Measurements from ENCODE around the gene ZYG11A. TPM values are rescaled to one million over a fixed set of nuclear protein-coding genes. Genes with fewer than 3 reads are reported as not detected.
"Not testable (repeated sequence)": the region's sequence is repeated elsewhere in the genome, so short reads cannot be mapped to it uniquely, and the experiment has no call there.

ZYG11A gene
- total RNA-seq, 1 donor from 2014 or later = 0.30 TPM

- no peak overlapping the region for H2AFZ ChIP-seq (ENCODE audit: low read depth, low read length)
- DNase-seq (ENCODE audit: low read depth) = no peak
- no peak overlapping the region for H3K4me2 ChIP-seq (ENCODE audit: low read length)
- Mint-ChIP-seq H3K4me1 (ENCODE audit: low read depth, unreplicated experiment) (no peaks in the 10 kb centered on the region), H3K9me3 (ENCODE audit: unreplicated experiment) (no peaks in the 10 kb centered on the region), H3K36me3 (ENCODE audit: low read depth, unreplicated experiment) (peaks cover 1% of the 10 kb centered on the region), H3K27ac (ENCODE audit: unreplicated experiment) (no peak overlapping the region), H3K27me3 (ENCODE audit: low read depth, unreplicated experiment) (peaks cover 4% of the 10 kb centered on the region), H3K4me3 (ENCODE audit: unreplicated experiment) (no peak overlapping the region)
- H3K27ac ChIP-seq (ENCODE audit: low read depth, low read length) = no peak overlapping the region
- H3K9ac ChIP-seq (ENCODE audit: low read length) = no peak overlapping the region
- no peak overlapping the region for H3K4me3 ChIP-seq (ENCODE audit: insufficient read depth, low read depth, low read length)
- no peaks in the 10 kb centered on the region for H3K27me3 ChIP-seq (ENCODE audit: insufficient read depth, low read length)
- no peaks in the 10 kb centered on the region for H4K20me1 ChIP-seq (ENCODE audit: insufficient read depth, low read length)
- H3K36me3 ChIP-seq (ENCODE audit: insufficient read depth, low read length) = no peaks in the 10 kb centered on the region
- TF ChIP-seq EZH2 (IDR thresholded peaks at IDR 0.05; ENCODE audit: insufficient read depth, low read length) = no peak
- TF ChIP-seq, protein P1, sequence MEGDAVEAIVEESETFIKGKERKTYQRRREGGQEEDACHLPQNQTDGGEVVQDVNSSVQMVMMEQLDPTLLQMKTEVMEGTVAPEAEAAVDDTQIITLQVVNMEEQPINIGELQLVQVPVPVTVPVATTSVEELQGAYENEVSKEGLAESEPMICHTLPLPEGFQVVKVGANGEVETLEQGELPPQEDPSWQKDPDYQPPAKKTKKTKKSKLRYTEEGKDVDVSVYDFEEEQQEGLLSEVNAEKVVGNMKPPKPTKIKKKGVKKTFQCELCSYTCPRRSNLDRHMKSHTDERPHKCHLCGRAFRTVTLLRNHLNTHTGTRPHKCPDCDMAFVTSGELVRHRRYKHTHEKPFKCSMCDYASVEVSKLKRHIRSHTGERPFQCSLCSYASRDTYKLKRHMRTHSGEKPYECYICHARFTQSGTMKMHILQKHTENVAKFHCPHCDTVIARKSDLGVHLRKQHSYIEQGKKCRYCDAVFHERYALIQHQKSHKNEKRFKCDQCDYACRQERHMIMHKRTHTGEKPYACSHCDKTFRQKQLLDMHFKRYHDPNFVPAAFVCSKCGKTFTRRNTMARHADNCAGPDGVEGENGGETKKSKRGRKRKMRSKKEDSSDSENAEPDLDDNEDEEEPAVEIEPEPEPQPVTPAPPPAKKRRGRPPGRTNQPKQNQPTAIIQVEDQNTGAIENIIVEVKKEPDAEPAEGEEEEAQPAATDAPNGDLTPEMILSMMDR (IDR thresholded peaks at IDR 0.05; ENCODE audit: insufficient read depth, low read depth, low read length) = no peak
- no peaks in the 10 kb centered on the region for H3K4me1 ChIP-seq (ENCODE audit: insufficient read depth, low read length)
- H3K9me3 ChIP-seq (ENCODE audit: insufficient read depth, low read depth, low read length) = no peaks in the 10 kb centered on the region
- H3K79me2 ChIP-seq (ENCODE audit: insufficient read depth, low read length) = no peaks in the 10 kb centered on the region
- no peak for FAIRE-seq
Observed at GRCh38 chr1:52834798-52835197, 7.8 kb upstream of the ZYG11A start.

DNA sequence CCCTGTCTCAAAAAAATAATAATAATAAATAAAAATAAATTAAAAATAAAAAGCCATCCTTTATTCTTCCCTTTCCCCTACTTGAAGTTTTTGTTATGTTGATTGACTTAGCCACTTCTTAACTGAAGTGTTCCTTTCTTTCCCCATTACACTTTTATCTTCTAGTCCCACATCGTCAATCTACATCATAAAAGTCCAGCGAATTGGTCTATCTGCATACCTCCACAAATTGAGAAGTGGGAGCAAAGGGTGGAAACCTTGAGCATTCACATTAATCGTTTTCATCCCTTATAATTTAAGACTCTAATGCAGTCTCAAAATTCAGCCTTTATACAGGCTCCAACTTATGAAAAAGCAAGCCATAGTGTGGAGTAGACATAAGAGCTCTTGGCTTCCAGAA lies 6.5 kb upstream of the ZYG11A start:
- H2AFZ ChIP-seq (ENCODE audit: low read depth, low read length) = no peak overlapping the region
- no peaks in the 10 kb centered on the region for H3K79me2 ChIP-seq (ENCODE audit: insufficient read depth, low read length)
- no peak for FAIRE-seq
- H3K4me3 ChIP-seq (ENCODE audit: insufficient read depth, low read depth, low read length) = no peak overlapping the region
- no peak for TF ChIP-seq EZH2 (IDR thresholded peaks at IDR 0.05; ENCODE audit: insufficient read depth, low read length)
- TF ChIP-seq, protein P1 (IDR thresholded peaks at IDR 0.05; ENCODE audit: insufficient read depth, low read depth, low read length) = no peak
- H3K4me3 Mint-ChIP-seq (ENCODE audit: unreplicated experiment) = no peak overlapping the region
- H3K27me3 Mint-ChIP-seq (ENCODE audit: low read depth, unreplicated experiment) = peaks cover 5% of the 10 kb centered on the region
- H3K9me3 ChIP-seq (ENCODE audit: insufficient read depth, low read depth, low read length) = no peaks in the 10 kb centered on the region
- H3K36me3 Mint-ChIP-seq (ENCODE audit: low read depth, unreplicated experiment) = peaks cover 1% of the 10 kb centered on the region
- no peak overlapping the region for H3K27ac Mint-ChIP-seq (ENCODE audit: unreplicated experiment)
- H3K4me1 Mint-ChIP-seq (ENCODE audit: low read depth, unreplicated experiment) = no peaks in the 10 kb centered on the region
- no peaks in the 10 kb centered on the region for H3K27me3 ChIP-seq (ENCODE audit: insufficient read depth, low read length)
- H3K9ac ChIP-seq (ENCODE audit: low read length) = no peak overlapping the region
- H3K36me3 ChIP-seq (ENCODE audit: insufficient read depth, low read length) = no peaks in the 10 kb centered on the region
- no peaks in the 10 kb centered on the region for H4K20me1 ChIP-seq (ENCODE audit: insufficient read depth, low read length)
- H3K27ac ChIP-seq (ENCODE audit: low read depth, low read length) = no peak overlapping the region
- no peaks in the 10 kb centered on the region for H3K9me3 Mint-ChIP-seq (ENCODE audit: unreplicated experiment)
- DNase-seq (ENCODE audit: low read depth) = no peak
- H3K4me1 ChIP-seq (ENCODE audit: insufficient read depth, low read length) = no peaks in the 10 kb centered on the region
- H3K4me2 ChIP-seq (ENCODE audit: low read length) = no peak overlapping the region

DNA sequence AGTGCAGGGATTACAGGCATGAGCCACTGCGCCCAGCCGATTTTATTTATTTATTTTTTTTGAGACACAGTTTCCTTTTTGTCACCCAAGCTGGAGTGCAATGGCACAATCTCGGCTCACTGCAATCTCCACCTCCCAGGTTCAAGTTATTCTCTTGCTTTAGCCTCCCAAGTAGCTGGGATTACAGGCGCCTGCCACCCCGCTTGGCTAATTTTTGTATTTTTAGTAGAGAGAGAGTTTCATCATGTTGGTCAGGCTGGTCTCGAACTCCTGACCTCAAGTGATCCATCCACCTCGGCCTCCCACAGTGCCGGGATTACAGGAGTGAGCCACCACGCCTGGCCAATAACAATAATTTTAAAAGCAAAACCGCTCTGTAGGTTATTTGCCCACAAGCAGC lies 3.4 kb upstream of the ZYG11A start:
- H4K20me1 ChIP-seq (ENCODE audit: insufficient read depth, low read length); H3K27ac ChIP-seq (ENCODE audit: low read depth, low read length); H3K4me1 ChIP-seq (ENCODE audit: insufficient read depth, low read length); H3K9ac ChIP-seq (ENCODE audit: low read length); H3K27ac Mint-ChIP-seq (ENCODE audit: unreplicated experiment); H3K36me3 Mint-ChIP-seq (ENCODE audit: low read depth, unreplicated experiment); H3K27me3 ChIP-seq (ENCODE audit: insufficient read depth, low read length); H3K36me3 ChIP-seq (ENCODE audit: insufficient read depth, low read length); H3K4me3 Mint-ChIP-seq (ENCODE audit: unreplicated experiment); DNase-seq (ENCODE audit: low read depth); H3K4me3 ChIP-seq (ENCODE audit: insufficient read depth, low read depth, low read length); H3K4me2 ChIP-seq (ENCODE audit: low read length); H3K79me2 ChIP-seq (ENCODE audit: insufficient read depth, low read length); FAIRE-seq; H3K9me3 ChIP-seq (ENCODE audit: insufficient read depth, low read depth, low read length); H3K9me3 Mint-ChIP-seq (ENCODE audit: unreplicated experiment); H3K4me1 Mint-ChIP-seq (ENCODE audit: low read depth, unreplicated experiment); H2AFZ ChIP-seq (ENCODE audit: low read depth, low read length): not testable (repeated sequence)
- peaks cover 21% of the 10 kb centered on the region for H3K27me3 Mint-ChIP-seq (ENCODE audit: low read depth, unreplicated experiment)

DNA sequence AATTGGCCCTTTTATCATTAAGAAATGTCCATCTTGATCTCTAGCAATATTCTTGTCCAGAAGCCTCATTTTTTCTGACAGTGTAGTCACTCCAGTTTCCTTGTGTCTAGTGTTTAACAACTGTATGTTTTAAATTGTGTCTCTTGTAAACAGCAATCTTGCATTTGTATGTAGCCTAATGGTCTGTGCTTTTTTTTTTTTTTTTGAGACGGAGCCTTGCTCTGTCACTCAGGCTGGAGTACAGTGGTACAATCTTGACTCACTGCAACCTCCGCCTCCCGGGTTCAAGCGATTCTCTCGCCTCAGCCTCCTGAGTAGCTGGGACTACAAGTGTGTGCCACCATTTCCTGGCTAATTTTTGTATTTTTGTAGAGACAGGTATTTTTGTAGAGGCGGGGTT lies 2.6 kb downstream of the ZYG11A start:
- H3K4me1 Mint-ChIP-seq (ENCODE audit: low read depth, unreplicated experiment); H3K27ac Mint-ChIP-seq (ENCODE audit: unreplicated experiment): not testable (repeated sequence)
- peak; percentile 29 for FAIRE-seq

More for the DNA sequence above, 2.6 kb downstream of the ZYG11A start:
- not testable (repeated sequence) for H3K9me3 ChIP-seq (ENCODE audit: insufficient read depth, low read depth, low read length); H3K27ac ChIP-seq (ENCODE audit: low read depth, low read length); H3K36me3 ChIP-seq (ENCODE audit: insufficient read depth, low read length); H3K36me3 Mint-ChIP-seq (ENCODE audit: low read depth, unreplicated experiment); H3K4me3 Mint-ChIP-seq (ENCODE audit: unreplicated experiment); H2AFZ ChIP-seq (ENCODE audit: low read depth, low read length); H3K79me2 ChIP-seq (ENCODE audit: insufficient read depth, low read length); H3K9ac ChIP-seq (ENCODE audit: low read length); DNase-seq (ENCODE audit: low read depth); H4K20me1 ChIP-seq (ENCODE audit: insufficient read depth, low read length); H3K4me2 ChIP-seq (ENCODE audit: low read length); H3K4me1 ChIP-seq (ENCODE audit: insufficient read depth, low read length); H3K27me3 ChIP-seq (ENCODE audit: insufficient read depth, low read length); H3K9me3 Mint-ChIP-seq (ENCODE audit: unreplicated experiment); H3K4me3 ChIP-seq (ENCODE audit: insufficient read depth, low read depth, low read length)
- peaks cover 18% of the 10 kb centered on the region for H3K27me3 Mint-ChIP-seq (ENCODE audit: low read depth, unreplicated experiment)

All from astrocyte (in vitro differentiated cells and primary cell).